Liver (tissue), 9 donors: ENCODE data around the gene TSHZ3. TPM values are rescaled to one million over a fixed set of nuclear protein-coding genes. Genes with fewer than 3 reads are reported as not detected.

Experiments
- DNase-seq: peaks from one replicate; pipeline ENCODE4 v3.0.0-alpha.2; 2017; ENCODE audit warnings: low spot score
- H3K27ac ChIP-seq, 2 donors: one replicate each; pipeline ENCODE4 v1.7.0; 2013; ENCODE audit warnings: inconsistent platforms in 2 of 2, low read length in 2 of 2, control low read depth in 1 of 2, low read depth in 1 of 2, mild to moderate bottlenecking in 1 of 2
- H3K27me3 ChIP-seq, 4 donors: one replicate each; pipeline versions ENCODE4 v1.6.1 to v1.7.0; 2013; ENCODE audit warnings: low read length in 3 of 4, inconsistent platforms in 1 of 4, mild to moderate bottlenecking in 1 of 4, moderate library complexity in 1 of 4; ENCODE audit not compliant: control insufficient read depth in 4 of 4, insufficient read depth in 4 of 4
- H3K36me3 ChIP-seq, 4 donors: one replicate each; pipeline versions ENCODE4 v1.6.1 to v1.7.0; 2013; ENCODE audit warnings: low read length in 3 of 4, mild to moderate bottlenecking in 3 of 4, low read depth in 1 of 4, moderate library complexity in 1 of 4; ENCODE audit not compliant: control insufficient read depth in 4 of 4, insufficient read depth in 3 of 4
- H3K4me1 ChIP-seq, 4 donors: one replicate each; pipeline versions ENCODE4 v1.6.1 to v1.7.0; 2013; ENCODE audit warnings: low read length in 3 of 4, mild to moderate bottlenecking in 3 of 4, moderate library complexity in 1 of 4; ENCODE audit not compliant: control insufficient read depth in 4 of 4, insufficient read depth in 4 of 4
- H3K4me3 ChIP-seq, 3 donors: one replicate each; pipeline versions ENCODE4 v1.6.1 to v1.7.0; 2013; ENCODE audit warnings: low read length in 3 of 3, control low read depth in 1 of 3, low read depth in 1 of 3, mild to moderate bottlenecking in 1 of 3
- H3K9ac ChIP-seq, 2 donors: one replicate each; pipeline ENCODE4 v1.7.0; 2013; ENCODE audit warnings: low read length in 2 of 2, mild to moderate bottlenecking in 2 of 2, moderate library complexity in 2 of 2, control low read depth in 1 of 2, low read depth in 1 of 2
- H3K9me3 ChIP-seq, 4 donors: one replicate each; pipeline versions ENCODE4 v1.6.1 to v1.7.0; 2013; ENCODE audit warnings: low read length in 3 of 4; ENCODE audit not compliant: control insufficient read depth in 4 of 4
- ATF3 ChIP-seq: IDR thresholded peaks from 2 replicates; pipeline ENCODE4 v1.6.1; 2016; ENCODE audit warnings: antibody characterized with exemption
- CTCF ChIP-seq: fragments of 150-350 bp; IDR thresholded peaks from 2 replicates; pipeline ENCODE4 v1.5.1; 2017; ENCODE audit warnings: improper control_type of control experiment, low read depth, low read length; ENCODE audit not compliant: missing input control
- EGR1 ChIP-seq, 2 donors: IDR thresholded peaks; 2 replicates each; pipeline ENCODE4 v1.6.1; 2016 to 2018; ENCODE audit warnings: antibody characterized with exemption in 2 of 2, low read depth in 2 of 2
- FOXA1 ChIP-seq: IDR thresholded peaks from 2 replicates; pipeline ENCODE4 v1.6.1; 2016; ENCODE audit warnings: antibody characterized with exemption
- FOXA2 ChIP-seq: IDR thresholded peaks from 2 replicates; pipeline ENCODE4 v1.6.1; 2016; ENCODE audit warnings: antibody characterized with exemption
- GABPA ChIP-seq, 2 donors: IDR thresholded peaks in 1 of 2; conservative IDR thresholded peaks in 1 of 2; 2 replicates each; pipeline ENCODE4 v1.6.1; 2016; ENCODE audit warnings: antibody characterized with exemption in 2 of 2, mild to moderate bottlenecking in 1 of 2, moderate library complexity in 1 of 2
- HNF4A ChIP-seq, 2 donors: conservative IDR thresholded peaks; 2 replicates each; pipeline ENCODE4 v1.6.1; 2016; ENCODE audit warnings: antibody characterized with exemption in 2 of 2, mild to moderate bottlenecking in 2 of 2
- HNF4G ChIP-seq: IDR thresholded peaks from 2 replicates; pipeline ENCODE4 v1.6.1; 2016; ENCODE audit warnings: antibody characterized with exemption
- JUND ChIP-seq, 2 donors: IDR thresholded peaks; 2 replicates each; pipeline ENCODE4 v1.6.1; 2016; ENCODE audit warnings: antibody characterized with exemption in 2 of 2
- MAX ChIP-seq: IDR thresholded peaks from 2 replicates; pipeline ENCODE4 v1.6.1; 2016; ENCODE audit warnings: antibody characterized with exemption
- NR2F2 ChIP-seq: IDR thresholded peaks from 2 replicates; pipeline ENCODE4 v1.6.1; 2016; ENCODE audit warnings: antibody characterized with exemption
- RAD21 ChIP-seq, 2 donors: IDR thresholded peaks; 2 replicates each; pipeline ENCODE4 v1.6.1; 2016; ENCODE audit warnings: antibody characterized with exemption in 2 of 2, mild to moderate bottlenecking in 2 of 2
- REST ChIP-seq: IDR thresholded peaks from 2 replicates; pipeline ENCODE4 v1.6.1; 2016; ENCODE audit warnings: antibody characterized with exemption, mild to moderate bottlenecking
- RXRA ChIP-seq, 2 donors: IDR thresholded peaks; 2 replicates each; pipeline ENCODE4 v1.6.1; 2017 to 2018; ENCODE audit warnings: antibody characterized with exemption in 2 of 2, mild to moderate bottlenecking in 1 of 2
- SP1 ChIP-seq: IDR thresholded peaks from 2 replicates; pipeline ENCODE4 v1.6.1; 2018; ENCODE audit warnings: antibody characterized with exemption, mild to moderate bottlenecking
- TAF1 ChIP-seq: conservative IDR thresholded peaks from 2 replicates; pipeline ENCODE4 v1.6.1; 2016; ENCODE audit warnings: antibody characterized with exemption, mild to moderate bottlenecking
- YY1 ChIP-seq: IDR thresholded peaks from 2 replicates; pipeline ENCODE4 v1.6.1; 2016; ENCODE audit warnings: antibody characterized with exemption, mild to moderate bottlenecking
- ZBTB33 ChIP-seq: IDR thresholded peaks from 2 replicates; pipeline ENCODE4 v1.6.1; 2016; ENCODE audit warnings: antibody characterized with exemption
- WGBS: extraction: QIAGEN DNeasy Blood & Tissue Kit; methylation state at CpG from one replicate; pipeline ENCODE4 v1.1.7; 2013; 5-methylcytosine and 5-hydroxymethylcytosine counted together
- polyA plus RNA-seq, 2 donors: library from polyadenylated mRNA; stranded (reverse) in 1 of 2; unstranded in 1 of 2; fragments of 200-250 nt in 1 of 2; fragments of >200 nt in 1 of 2; fragmentation: Nextera tagmentation in 1 of 2; extraction: Ambion mirVana in 1 of 2; gene quantifications; one replicate each; pipeline versions ENCODE4 v1.2.1 to v1.2.3, GENCODE V29; 2013 to 2015
- total RNA-seq, 2 donors: library from RNA; depleted of rRNA; stranded (reverse); fragments of >200 nt; gene quantifications; one replicate each; pipeline ENCODE4 v1.2.3, GENCODE V29; 2014
- donor health status: healthy.
- donor health status: healthy.
- donor health status: healthy.
- donor health status: healthy.
- donor health status: healthy.

The TSHZ3 gene
- total and polyA plus RNA-seq, 4 donors = 0.42 to 3.3 (median 0.68) TPM

- H3K4me1 ChIP-seq = no peaks in the 10 kb centered on the region
- H3K4me3 ChIP-seq = no peak overlapping the region
- H3K36me3 ChIP-seq = no peaks in the 10 kb centered on the region
- H3K9ac ChIP-seq = no peak overlapping the region
- WGBS = 75% methylated on average over 2 of the region's 2 CpGs
- DNase-seq = no peak
- no peaks in the 10 kb centered on the region for H3K9me3 ChIP-seq
- peaks cover 0 to 2% (median under 1%) of the 10 kb centered on the region in 4 donors for H3K27me3 ChIP-seq
- TF ChIP-seq HNF4A (conservative IDR thresholded peaks at IDR 0.05) (no peak), ZBTB33 (no peak), FOXA1 (no peak), MAX (no peak), HNF4G (no peak), NR2F2 (no peak), SP1 (no peak), JUND (IDR thresholded peaks at IDR 0.05) (no peak), ATF3 (no peak), REST (no peak), TAF1 (no peak), CTCF (no peak), YY1 (no peak), FOXA2 (no peak), RXRA (IDR thresholded peaks at IDR 0.05) (no peak), GABPA (IDR thresholded peaks at IDR 0.05 in 1 of 2, conservative IDR thresholded peaks at IDR 0.05 in 1 of 2) (no peak), RAD21 (IDR thresholded peaks at IDR 0.05) (no peak), EGR1 (IDR thresholded peaks at IDR 0.05; ENCODE audit: low read depth in 2 of 2) (no peak)
- H3K27ac ChIP-seq = no peak overlapping the region
Observed at GRCh38 chr19:31252441-31252840, 96.8 kb downstream of the TSHZ3 start.
